Suprapubic skin (tissue), 3 donors: ENCODE measurements around the gene CYB5R2.

Experiments
- POLR2A ChIP-seq, 2 donors: fragments of 450-650 bp; IDR thresholded peaks; one replicate each; pipeline ENCODE4 v1.6.1; 2017; ENCODE audit warnings: antibody characterized with exemption in 2 of 2, mild to moderate bottlenecking in 2 of 2, moderate library complexity in 2 of 2
- TF ChIP-seq, protein P1 (sequence below), 2 donors: fragments of 200-600 bp in 1 of 2; fragments of 450-650 bp in 1 of 2; sonication (generic) in 1 of 2; IDR thresholded peaks; one replicate each; pipeline ENCODE4 v1.5.1; 2016 to 2019; ENCODE audit warnings: antibody characterized with exemption in 2 of 2, mild to moderate bottlenecking in 1 of 2, moderate library complexity in 1 of 2

DNA sequence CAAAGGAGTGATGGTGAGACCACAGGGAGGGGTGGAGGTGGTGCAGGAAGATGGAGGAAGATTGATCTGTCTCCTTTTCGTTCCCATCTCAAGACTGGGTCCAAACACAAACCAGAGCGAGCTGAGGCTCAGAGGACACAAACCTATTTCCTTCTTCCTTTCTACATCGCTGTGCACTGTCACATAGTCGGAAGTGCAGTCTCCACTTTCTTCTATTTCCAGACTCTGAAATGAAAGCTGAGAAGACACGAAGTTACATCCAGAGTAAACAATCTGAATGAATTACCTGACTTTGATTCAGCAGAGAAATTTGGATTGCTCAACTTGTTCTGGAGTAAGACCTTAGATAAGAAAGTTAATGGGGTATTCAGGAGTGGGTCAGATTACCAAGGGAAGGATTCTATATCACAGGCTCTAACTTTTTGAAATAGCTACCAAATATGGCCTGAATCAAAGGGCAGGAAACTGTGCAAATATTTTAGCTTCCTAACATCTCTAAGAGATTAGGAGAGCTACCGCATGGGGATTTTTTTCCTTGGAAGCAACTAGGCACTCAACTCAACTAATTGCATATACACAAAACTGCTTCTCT is 18.6 kb upstream of the CYB5R2 start:
- TF ChIP-seq, protein P1, sequence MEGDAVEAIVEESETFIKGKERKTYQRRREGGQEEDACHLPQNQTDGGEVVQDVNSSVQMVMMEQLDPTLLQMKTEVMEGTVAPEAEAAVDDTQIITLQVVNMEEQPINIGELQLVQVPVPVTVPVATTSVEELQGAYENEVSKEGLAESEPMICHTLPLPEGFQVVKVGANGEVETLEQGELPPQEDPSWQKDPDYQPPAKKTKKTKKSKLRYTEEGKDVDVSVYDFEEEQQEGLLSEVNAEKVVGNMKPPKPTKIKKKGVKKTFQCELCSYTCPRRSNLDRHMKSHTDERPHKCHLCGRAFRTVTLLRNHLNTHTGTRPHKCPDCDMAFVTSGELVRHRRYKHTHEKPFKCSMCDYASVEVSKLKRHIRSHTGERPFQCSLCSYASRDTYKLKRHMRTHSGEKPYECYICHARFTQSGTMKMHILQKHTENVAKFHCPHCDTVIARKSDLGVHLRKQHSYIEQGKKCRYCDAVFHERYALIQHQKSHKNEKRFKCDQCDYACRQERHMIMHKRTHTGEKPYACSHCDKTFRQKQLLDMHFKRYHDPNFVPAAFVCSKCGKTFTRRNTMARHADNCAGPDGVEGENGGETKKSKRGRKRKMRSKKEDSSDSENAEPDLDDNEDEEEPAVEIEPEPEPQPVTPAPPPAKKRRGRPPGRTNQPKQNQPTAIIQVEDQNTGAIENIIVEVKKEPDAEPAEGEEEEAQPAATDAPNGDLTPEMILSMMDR (IDR thresholded peaks at IDR 0.05), result no peak
- no peak for TF ChIP-seq POLR2A (IDR thresholded peaks at IDR 0.05)
